Activated CD8-positive, alpha-beta memory T cell treated with anti-CD3 and anti-CD28 coated beads for 24 hours (primary cell): ENCODE measurements around the gene CDC42EP1.
"Not testable (repeated sequence)": the region's sequence is repeated elsewhere in the genome, so short reads cannot be mapped to it uniquely, and the experiment has no call there.

Experiments used
- DNase-seq: peaks from one replicate; pipeline ENCODE4 v3.0.0-alpha.2; 2020

The CDC42EP1 gene

GRCh38 chr22:37588546-37589215 lies 28.4 kb downstream of the CDC42EP1 start:
- DNase-seq: no peak

GRCh38 chr22:37589636-37590035 lies 29.4 kb downstream of the CDC42EP1 start:
- DNase-seq: no peak

- not testable (repeated sequence) for DNase-seq
Observed at GRCh38 chr22:37591081-37591480, 30.8 kb downstream of the CDC42EP1 start.

- DNase-seq: no peak
Observed at GRCh38 chr22:37591823-37592404, 31.6 kb downstream of the CDC42EP1 start.

GRCh38 chr22:37594237-37594636 lies 34.0 kb downstream of the CDC42EP1 start:
- no peak for DNase-seq

- no peak for DNase-seq
Observed at GRCh38 chr22:37599153-37599552, 38.9 kb downstream of the CDC42EP1 start.

- DNase-seq: no peak
Observed at GRCh38 chr22:37601203-37601539, 40.9 kb downstream of the CDC42EP1 start.

GRCh38 chr22:37601540-37602442 lies 41.5 kb downstream of the CDC42EP1 start:
- DNase-seq: no peak

- not testable (repeated sequence) for DNase-seq
Observed at GRCh38 chr22:37602546-37603277, 42.4 kb downstream of the CDC42EP1 start.

GRCh38 chr22:37604074-37604473 lies 43.8 kb downstream of the CDC42EP1 start:
- no peak for DNase-seq

GRCh38 chr22:37604875-37605274 lies 44.6 kb downstream of the CDC42EP1 start:
- DNase-seq: no peak

- peak; percentile 97 for DNase-seq
Observed at GRCh38 chr22:37607010-37607934, 47.0 kb downstream of the CDC42EP1 start.

- no peak for DNase-seq
Observed at GRCh38 chr22:37607935-37608476, 47.7 kb downstream of the CDC42EP1 start.

GRCh38 chr22:37608477-37609239 lies 48.4 kb downstream of the CDC42EP1 start, which contains the start of gene GGA1:
GGA1 (plus strand) TSS chr22:37608834; CDS start chr22:37608861, 27 bp downstream.
- peak; percentile 98 for DNase-seq

- DNase-seq: no peak
Observed at GRCh38 chr22:37609240-37610152, 49.2 kb downstream of the CDC42EP1 start.

- not testable (repeated sequence) for DNase-seq
Observed at GRCh38 chr22:37610153-37610475, 49.8 kb downstream of the CDC42EP1 start.

- DNase-seq: no peak
Observed at GRCh38 chr22:37610480-37611129, 50.3 kb downstream of the CDC42EP1 start.

GRCh38 chr22:37611207-37611606 lies 50.9 kb downstream of the CDC42EP1 start:
- no peak for DNase-seq
